IPS DF 4.7 (cell line): ENCODE results near the gene KICS2.
"Not testable (repeated sequence)": the region's sequence is repeated elsewhere in the genome, so short reads cannot be mapped to it uniquely, and the experiment has no call there.

ENCODE experiments used
- DNase-seq: peaks from one replicate; pipeline ENCODE4 v3.0.0-alpha.2; 2013; ENCODE audit warnings: low spot score; ENCODE audit errors: extremely low read depth

KICS2 gene

DNA sequence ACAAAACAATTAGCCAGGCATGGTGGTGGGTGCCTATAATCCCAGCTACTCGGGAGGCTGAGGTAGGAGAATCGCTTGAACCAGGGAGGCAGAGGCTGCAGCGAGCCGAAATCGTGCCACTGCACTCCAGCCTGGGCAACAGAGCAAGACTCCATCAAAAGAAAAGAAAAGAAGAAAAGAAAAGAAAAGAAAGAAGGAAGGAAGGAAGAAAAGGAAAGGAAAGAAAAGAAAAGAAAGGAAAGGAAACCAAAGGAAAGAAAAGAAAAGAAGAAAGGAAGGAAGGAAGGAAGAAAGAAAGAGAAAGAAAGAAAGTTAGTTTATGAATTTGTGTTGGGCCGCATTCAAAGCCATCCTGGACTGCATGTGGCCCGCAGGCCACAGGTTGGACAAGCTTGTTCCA lies 4.5 kb downstream of the KICS2 start:
- DNase-seq, result not testable (repeated sequence)

- no peak for DNase-seq
Observed at GRCh38 chr12:64216239-64216638, 5.9 kb downstream of the KICS2 start.

DNA sequence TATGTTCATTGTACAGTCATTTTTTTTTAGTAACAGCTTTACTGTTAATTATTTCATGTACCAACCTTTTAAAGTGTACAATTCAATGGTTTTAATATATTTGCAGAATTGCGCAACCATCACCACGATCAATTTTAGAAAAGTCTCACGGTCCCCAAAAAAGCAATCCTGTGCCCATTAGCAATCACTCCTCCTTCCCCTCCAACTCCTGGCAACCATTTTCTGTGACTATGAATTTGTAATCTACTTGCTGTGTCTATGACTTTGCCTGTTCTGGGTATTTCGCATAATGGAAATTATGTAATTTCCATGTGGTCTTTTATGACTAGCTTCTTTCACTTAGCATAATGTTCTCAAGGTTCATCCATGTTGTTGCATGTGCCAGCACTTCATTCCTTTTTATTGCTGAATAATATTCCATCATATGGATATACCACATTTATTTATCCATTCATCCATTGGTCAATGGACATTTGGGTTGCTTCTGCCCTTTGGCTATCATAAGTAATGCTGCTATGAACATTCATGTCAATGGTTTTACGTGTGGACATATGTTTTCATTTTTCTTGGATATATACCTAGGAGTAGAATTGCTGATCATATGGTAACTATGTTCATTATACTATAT lies 9.9 kb downstream of the KICS2 start:
- DNase-seq, result no peak

DNA sequence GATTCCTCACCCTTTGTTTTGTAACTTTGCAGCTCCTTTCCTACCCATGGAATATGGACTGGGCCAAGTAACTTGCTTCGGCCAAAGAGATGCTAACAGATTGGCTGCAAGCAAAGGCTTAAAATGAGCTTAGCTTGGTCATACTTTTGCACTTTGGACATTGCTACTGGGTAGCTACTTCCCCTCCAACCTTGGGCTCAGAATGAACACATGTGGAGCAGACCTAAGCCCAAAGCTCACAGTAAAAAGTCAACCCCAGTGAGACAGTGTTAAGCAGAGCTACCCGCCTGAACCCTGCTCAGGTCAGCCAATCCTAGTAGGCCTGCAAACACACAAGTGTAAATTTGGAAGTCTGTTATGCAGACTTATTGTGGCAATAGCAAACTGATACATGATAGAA lies 14.6 kb downstream of the KICS2 start:
- no peak for DNase-seq

- no peak for DNase-seq
Observed at GRCh38 chr12:64205542-64205941, 16.6 kb downstream of the KICS2 start.

DNA sequence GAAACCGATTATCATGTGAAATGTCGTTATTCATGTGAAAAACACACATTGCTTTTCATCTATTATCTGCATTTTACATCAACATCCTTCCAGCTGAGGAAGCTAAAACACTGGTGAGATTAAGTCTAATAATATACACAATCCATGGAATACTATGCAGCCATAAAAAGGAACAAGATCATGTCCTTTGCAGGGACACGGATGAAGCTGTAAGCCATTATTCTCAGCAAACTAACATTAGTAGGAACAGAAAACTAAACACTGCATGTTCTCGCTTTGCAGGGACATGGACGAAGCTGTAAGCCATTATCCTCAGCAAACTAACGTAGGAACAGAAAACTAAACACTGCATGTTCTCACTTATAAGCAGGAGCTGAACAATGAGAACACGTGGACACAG lies 18.3 kb downstream of the KICS2 start:
- no peak for DNase-seq

DNA sequence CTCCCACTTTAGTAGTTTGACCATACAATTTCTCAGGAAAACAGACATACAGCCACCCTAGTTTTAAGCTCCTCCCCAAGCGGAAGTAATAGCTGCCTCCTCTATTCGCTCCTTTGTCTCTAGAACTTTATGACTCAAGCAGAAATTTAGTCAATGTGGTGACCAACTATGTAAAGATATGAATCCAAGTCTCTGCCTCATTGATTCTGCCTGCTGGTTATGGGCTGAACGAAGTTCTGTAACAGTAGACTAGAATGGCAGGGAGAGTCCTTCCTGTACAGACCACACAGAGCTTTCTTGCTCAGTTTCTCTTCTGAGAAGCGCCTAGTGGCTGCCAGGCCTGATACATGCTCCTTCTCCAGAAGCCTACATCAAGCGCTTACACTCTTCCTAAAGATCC lies 19.1 kb downstream of the KICS2 start:
- DNase-seq, result no peak

DNA sequence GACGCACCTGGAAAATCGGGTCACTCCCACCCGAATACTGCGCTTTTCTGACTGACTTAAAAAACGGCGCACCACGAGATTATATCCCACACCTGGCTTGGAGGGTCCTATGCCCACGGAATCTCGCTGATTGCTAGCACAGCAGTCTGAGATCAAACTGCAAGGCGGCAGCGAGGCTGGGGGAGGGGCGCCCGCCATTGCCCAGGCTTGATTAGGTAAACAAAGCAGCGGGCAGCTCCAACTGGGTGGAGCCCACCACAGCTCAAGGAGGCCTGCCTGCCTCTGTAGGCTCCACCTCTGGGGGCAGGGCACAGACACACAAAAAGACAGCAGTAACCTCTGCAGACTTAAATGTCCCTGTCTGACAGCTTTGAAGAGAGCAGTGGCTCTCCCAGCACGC lies 26.3 kb downstream of the KICS2 start:
- DNase-seq, result not testable (repeated sequence)

DNA sequence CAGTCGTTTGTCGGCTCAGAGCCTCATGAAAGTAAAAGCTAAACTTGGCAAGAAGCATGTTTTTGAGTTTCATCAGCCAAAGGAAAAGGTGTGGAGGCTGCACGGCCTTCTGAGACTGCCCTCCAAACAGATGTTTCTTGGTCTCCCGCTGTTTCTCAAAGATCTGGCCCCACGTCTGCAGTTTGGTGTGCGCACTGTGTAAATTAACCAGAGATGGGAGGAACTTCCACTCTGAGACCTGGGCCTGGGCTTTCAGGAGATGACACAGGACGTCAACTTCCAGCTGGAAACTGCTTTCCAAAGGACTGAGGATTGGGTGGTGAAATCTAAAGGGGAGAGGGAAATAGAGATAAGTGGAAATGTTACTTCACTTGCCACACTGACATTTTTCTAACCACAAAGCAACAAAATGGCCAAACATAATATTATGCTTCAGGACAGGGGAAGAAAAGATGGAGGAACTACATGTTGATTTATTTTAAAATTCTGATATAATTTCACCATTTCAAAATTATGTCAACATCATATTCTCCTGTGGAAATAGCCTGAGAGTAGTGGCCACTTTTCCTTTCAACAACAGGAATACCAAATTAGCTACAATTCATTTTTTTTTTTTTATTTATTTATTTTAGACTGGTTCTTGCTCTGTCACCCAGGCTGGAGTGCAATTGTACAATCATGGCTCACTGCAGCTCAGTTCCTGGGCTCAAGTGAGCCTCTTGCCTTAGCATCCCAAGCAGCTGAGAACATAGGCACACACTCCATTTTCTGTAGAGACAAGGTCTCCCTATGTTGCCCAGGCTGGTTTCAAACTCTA lies 27.6 kb downstream of the KICS2 start:
- DNase-seq, result no peak

- no peak for DNase-seq
Observed at GRCh38 chr12:64193931-64194330, 28.2 kb downstream of the KICS2 start.

- no peak for DNase-seq
Observed at GRCh38 chr12:64192644-64193444, 29.3 kb downstream of the KICS2 start.

GRCh38 chr12:64190140-64190539 lies 32.0 kb downstream of the KICS2 start:
- DNase-seq, result no peak

DNA sequence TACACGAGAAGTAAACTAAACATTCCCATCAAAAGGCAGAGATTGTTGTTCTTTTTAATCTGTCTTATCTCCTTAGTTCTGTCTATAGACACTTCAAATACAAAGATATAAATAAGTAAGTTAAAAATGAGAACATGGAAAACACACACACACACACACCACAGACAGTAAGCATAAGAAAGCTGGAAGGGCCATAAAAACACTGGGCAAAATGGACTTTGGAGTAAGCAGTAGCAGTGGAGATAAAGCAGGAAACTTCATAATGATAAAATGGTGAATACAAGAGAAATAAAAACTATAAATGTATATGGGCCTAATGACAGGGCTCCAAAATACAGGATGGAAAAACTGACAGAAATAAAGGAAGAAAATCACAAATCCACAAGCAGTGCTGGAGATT lies 32.6 kb downstream of the KICS2 start:
- no peak for DNase-seq

- DNase-seq, result no peak
Observed at GRCh38 chr12:64187794-64188193, 34.3 kb downstream of the KICS2 start.

- no peak for DNase-seq
Observed at GRCh38 chr12:64187370-64187769, 34.7 kb downstream of the KICS2 start.

GRCh38 chr12:64186789-64187188 lies 35.3 kb downstream of the KICS2 start:
- DNase-seq, result no peak

DNA sequence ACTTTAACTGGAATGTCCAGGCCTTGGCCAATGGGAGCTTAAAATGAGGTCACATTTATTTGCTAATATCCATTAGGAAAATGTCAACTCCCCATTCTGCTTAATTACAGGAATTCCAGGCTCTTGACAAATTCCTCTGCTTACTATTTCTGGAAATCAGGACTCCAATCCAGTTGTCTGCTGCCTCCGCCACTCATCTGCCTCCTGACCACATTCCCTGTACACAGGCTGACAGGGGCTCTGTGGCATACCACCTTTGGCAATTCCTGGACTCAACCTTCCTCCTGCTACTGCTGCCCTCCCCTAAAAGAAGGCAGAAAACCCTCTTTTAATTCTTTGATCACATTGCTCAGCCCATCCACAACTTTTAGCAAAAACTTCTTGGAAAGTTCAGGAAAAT lies 37.9 kb downstream of the KICS2 start:
- DNase-seq, result no peak

- no peak for DNase-seq
Observed at GRCh38 chr12:64181430-64182291, 40.4 kb downstream of the KICS2 start.

GRCh38 chr12:64180951-64181350 lies 41.1 kb downstream of the KICS2 start:
- DNase-seq, result no peak

DNA sequence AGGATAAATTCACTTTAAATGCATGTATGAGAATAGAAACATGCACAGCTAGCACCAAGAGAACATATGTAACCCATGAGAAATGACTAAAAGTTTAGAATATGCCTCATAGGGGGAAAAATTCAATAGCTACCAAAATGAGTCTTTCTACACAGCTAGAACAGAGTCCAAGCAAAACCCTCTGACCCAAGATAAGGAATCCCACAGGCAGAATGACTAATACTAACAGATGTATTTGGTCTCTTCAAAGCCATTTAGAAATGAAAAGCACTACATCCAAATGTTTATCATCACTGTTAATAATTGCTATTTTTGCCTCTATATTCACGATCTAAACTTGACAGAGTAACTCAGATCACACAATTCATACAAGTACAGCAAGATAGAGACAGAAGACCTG lies 44.0 kb downstream of the KICS2 start:
- no peak for DNase-seq

DNA sequence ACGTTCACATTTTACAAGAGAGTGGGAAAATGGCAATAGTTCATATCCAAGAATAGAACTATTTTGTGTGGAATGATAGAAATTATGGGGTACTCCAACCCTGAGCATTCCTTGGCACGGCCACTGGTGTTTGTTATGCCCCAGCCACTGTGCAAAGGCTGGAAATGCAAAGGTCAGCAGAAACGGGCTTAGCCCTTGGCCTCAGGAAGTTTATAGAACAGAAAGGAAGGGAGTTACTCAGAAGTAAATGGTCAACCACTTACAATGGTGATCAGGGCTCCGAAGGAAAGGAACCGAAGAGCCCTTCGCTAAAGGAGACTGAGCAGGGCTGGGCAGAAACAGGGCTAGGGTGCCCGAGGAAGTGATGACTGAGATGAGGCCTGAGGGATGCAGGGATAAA lies 45.1 kb downstream of the KICS2 start:
- no peak for DNase-seq
